ENCODE results near the gene INMT.

DNA sequence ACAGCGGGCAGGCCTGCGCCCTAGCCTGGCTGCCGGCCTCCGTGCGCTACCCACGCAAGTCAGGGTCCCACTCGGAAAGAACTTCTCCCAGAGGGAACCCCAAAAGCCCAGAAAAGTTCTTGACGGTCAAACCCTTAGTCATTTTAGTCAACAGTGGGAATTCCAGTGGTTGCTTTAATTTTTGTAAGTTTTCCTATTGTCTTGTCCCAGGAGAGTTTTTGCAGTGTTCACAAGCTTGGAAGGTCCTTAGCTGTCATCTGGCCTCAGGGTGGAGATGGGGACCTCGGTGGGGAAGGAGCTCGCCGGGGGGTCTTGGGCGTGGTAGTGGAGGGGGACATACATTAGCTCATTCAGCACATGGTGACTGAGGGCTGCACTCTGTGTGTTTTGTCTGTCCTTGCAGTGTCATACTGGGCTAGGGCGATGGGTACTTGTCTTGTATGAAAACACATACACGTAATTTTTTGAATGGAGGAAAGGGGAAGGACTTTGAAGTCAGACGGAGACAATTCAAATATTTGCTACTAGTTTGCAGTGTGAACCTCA lies 20.0 kb downstream of the INMT start:
- TF ChIP-seq ELF4 (IDR thresholded peaks at IDR 0.05) (no peak), ZNF384 (IDR thresholded peaks at IDR 0.05) (no peak), NFRKB (IDR thresholded peaks at IDR 0.05) (no peak), TARDBP (IDR thresholded peaks at IDR 0.05) (no peak), FOXA1 (IDR thresholded peaks at IDR 0.05) (no peak), BHLHE40 (IDR thresholded peaks at IDR 0.05; ENCODE audit: borderline replicate concordance) (no peak)
